H9 (cell line): ENCODE data around the gene TMEM170B. TPM values are rescaled to one million over a fixed set of nuclear protein-coding genes. Genes with fewer than 3 reads are reported as not detected.

ENCODE experiments used
- DNase-seq: peaks from one replicate; pipeline ENCODE4 v3.0.0-alpha.2; 2017
- H2AFZ ChIP-seq: one replicate; pipeline ENCODE4 v1.6.1; 2013; ENCODE audit warnings: mild to moderate bottlenecking, low read length, control low read depth, moderate library complexity
- H2AK5ac ChIP-seq: 2 replicates; pipeline ENCODE4 v1.6.1; 2013; ENCODE audit warnings: low read length, control low read depth, mixed read lengths; ENCODE audit not compliant: insufficient read length
- H2BK120ac ChIP-seq: one replicate; pipeline ENCODE4 v1.6.1; 2013; ENCODE audit warnings: low read depth, mild to moderate bottlenecking, low read length, control low read depth, inconsistent platforms; ENCODE audit not compliant: poor library complexity, severe bottlenecking
- H2BK12ac ChIP-seq: 2 replicates; pipeline ENCODE4 v1.6.1; 2013; ENCODE audit warnings: low read length, control low read depth, mixed read lengths, low read depth; ENCODE audit not compliant: insufficient read length
- H2BK15ac ChIP-seq: 2 replicates; pipeline ENCODE4 v1.6.1; 2013; ENCODE audit warnings: low read depth, low read length, control low read depth
- H2BK20ac ChIP-seq: one replicate; pipeline ENCODE4 v1.6.1; 2013; ENCODE audit warnings: low read depth, mild to moderate bottlenecking, low read length, control low read depth, inconsistent platforms; ENCODE audit not compliant: poor library complexity, severe bottlenecking
- H2BK5ac ChIP-seq: 2 replicates; pipeline ENCODE4 v1.6.1; 2013; ENCODE audit warnings: low read length, control low read depth, mixed read lengths; ENCODE audit not compliant: insufficient read length
- H3K14ac ChIP-seq: 2 replicates; pipeline ENCODE4 v1.6.1; 2013; ENCODE audit warnings: low read length, control low read depth; ENCODE audit not compliant: insufficient read depth
- H3K18ac ChIP-seq: 2 replicates; pipeline ENCODE4 v1.6.1; 2013; ENCODE audit warnings: low read depth, mild to moderate bottlenecking, mixed read lengths, low read length, control low read depth; ENCODE audit not compliant: insufficient read length
- H3K23ac ChIP-seq: 2 replicates; pipeline ENCODE4 v1.6.1; 2013; ENCODE audit warnings: low read length, control low read depth, mixed read lengths, low read depth; ENCODE audit not compliant: insufficient read length
- H3K23me2 ChIP-seq: 2 replicates; pipeline ENCODE4 v1.6.1; 2013; ENCODE audit warnings: low read depth, mild to moderate bottlenecking, mixed read lengths, low read length, control low read depth; ENCODE audit not compliant: insufficient read length, poor library complexity, severe bottlenecking
- H3K27ac ChIP-seq: 2 replicates; pipeline ENCODE4 v1.5.1; 2013; ENCODE audit warnings: low read length, control low read depth, mixed read lengths, low read depth; ENCODE audit not compliant: insufficient read length
- H3K27me3 ChIP-seq: 2 replicates; pipeline ENCODE4 v1.6.1; 2013; ENCODE audit warnings: low read length, control low read depth, inconsistent platforms; ENCODE audit not compliant: insufficient read depth
- H3K4ac ChIP-seq: 2 replicates; pipeline ENCODE4 v1.6.1; 2013; ENCODE audit warnings: low read depth, mild to moderate bottlenecking, control low read depth, inconsistent platforms, low read length, moderate library complexity
- H3K4me1 ChIP-seq: 2 replicates; pipeline ENCODE4 v1.6.1; 2013; ENCODE audit warnings: low read length, control low read depth, inconsistent platforms; ENCODE audit not compliant: insufficient read depth
- H3K4me2 ChIP-seq: 2 replicates; pipeline ENCODE4 v1.6.1; 2013; ENCODE audit warnings: low read length, control low read depth, mixed read lengths; ENCODE audit not compliant: insufficient read length, insufficient read depth
- H3K56ac ChIP-seq: 2 replicates; pipeline ENCODE4 v1.6.1; 2013; ENCODE audit warnings: low read depth, mild to moderate bottlenecking, mixed read lengths, low read length, control low read depth; ENCODE audit not compliant: insufficient read length
- H3K79me1 ChIP-seq: 2 replicates; pipeline ENCODE4 v1.6.1; 2013; ENCODE audit warnings: low read depth, mild to moderate bottlenecking, moderate library complexity, low read length, control low read depth, inconsistent platforms; ENCODE audit not compliant: insufficient read depth, poor library complexity, severe bottlenecking
- H3K79me2 ChIP-seq: 2 replicates; pipeline ENCODE4 v1.6.1; 2013; ENCODE audit warnings: low read length, control low read depth, inconsistent platforms; ENCODE audit not compliant: insufficient read depth
- H3K9ac ChIP-seq: 2 replicates; pipeline ENCODE4 v1.6.1; 2013; ENCODE audit warnings: low read length, control low read depth, mixed read lengths; ENCODE audit not compliant: insufficient read length; ENCODE audit errors: extremely low read depth
- H3K9me3 ChIP-seq: one replicate; pipeline ENCODE4 v1.6.1; 2013; ENCODE audit warnings: low read depth, low read length, inconsistent platforms; ENCODE audit not compliant: control insufficient read depth
- H3T11ph ChIP-seq: one replicate; pipeline ENCODE4 v1.6.1; 2013; ENCODE audit warnings: mild to moderate bottlenecking, low read length, control low read depth, inconsistent platforms
- H4K20me1 ChIP-seq: one replicate; pipeline ENCODE4 v1.6.1; 2013; ENCODE audit not compliant: control insufficient read depth, insufficient read length, insufficient read depth
- H4K5ac ChIP-seq: 2 replicates; pipeline ENCODE4 v1.6.1; 2013; ENCODE audit warnings: low read depth, mild to moderate bottlenecking, mixed read lengths, low read length, control low read depth; ENCODE audit not compliant: insufficient read length
- H4K8ac ChIP-seq: replicated peaks from 2 replicates; pipeline ENCODE4 v1.6.1; 2013; ENCODE audit warnings: low read length, control low read depth, mixed read lengths, low read depth; ENCODE audit not compliant: insufficient read length
- H4K91ac ChIP-seq: 2 replicates; pipeline ENCODE4 v1.6.1; 2013; ENCODE audit warnings: low read depth, mild to moderate bottlenecking, moderate library complexity, mixed read lengths, low read length, control low read depth; ENCODE audit not compliant: insufficient read length
- H3K27ac Mint-ChIP-seq, 3 experiments: 2 replicates in 2 of 3; 3 replicates in 1 of 3; pipeline ENCODE4 v1.8.0; 2020 to 2021; ENCODE audit warnings: mixed read lengths in 3 of 3, mild to moderate bottlenecking in 1 of 3, moderate library complexity in 1 of 3
- H3K27me3 Mint-ChIP-seq: 2 replicates; pipeline ENCODE4 v1.8.0; 2021; ENCODE audit warnings: low read depth, mild to moderate bottlenecking, moderate library complexity, mixed read lengths
- H3K36me3 Mint-ChIP-seq, 3 experiments: 2 replicates in 2 of 3; 3 replicates in 1 of 3; pipeline ENCODE4 v1.8.0; 2020 to 2021; ENCODE audit warnings: low read depth in 3 of 3, mixed read lengths in 3 of 3; ENCODE audit not compliant: insufficient read depth in 1 of 3
- H3K4me1 Mint-ChIP-seq, 2 experiments: 2 replicates each; pipeline ENCODE4 v1.8.0; 2020; ENCODE audit warnings: mixed read lengths in 2 of 2
- H3K4me3 Mint-ChIP-seq, 2 experiments: 2 replicates in 1 of 2; 3 replicates in 1 of 2; pipeline ENCODE4 v1.8.0; 2020 to 2021; ENCODE audit warnings: mild to moderate bottlenecking in 2 of 2, mixed read lengths in 2 of 2, moderate library complexity in 1 of 2
- H3K9me3 Mint-ChIP-seq, 2 experiments: 2 replicates in 1 of 2; 3 replicates in 1 of 2; pipeline ENCODE4 v1.8.0; 2020; ENCODE audit warnings: mild to moderate bottlenecking in 2 of 2, mixed read lengths in 2 of 2, moderate library complexity in 1 of 2
- WGBS: extraction: QIAGEN DNeasy Blood & Tissue Kit; methylation state at CpG from one replicate; pipeline ENCODE4 v1.1.7; 2013; ENCODE audit warnings: missing lambda C conversion rate, low lambda C conversion rate, mixed read lengths; ENCODE audit not compliant: insufficient read length; ENCODE audit errors: extremely low coverage; 5-methylcytosine and 5-hydroxymethylcytosine counted together
- total RNA-seq: library from RNA; stranded (reverse); gene quantifications from 2 replicates; pipeline ENCODE4 v1.2.1, GENCODE V29; 2021
- TF ChIP-seq, protein P1 (sequence below): fragments of 200-600 bp; sonication (generic); conservative IDR thresholded peaks from 3 replicates; pipeline ENCODE4 v1.8.0; 2021; ENCODE audit warnings: antibody characterized with exemption, mild to moderate bottlenecking

Gene TMEM170B
- total RNA-seq, 1 experiment from 2014 or later: 2.9 TPM

DNA sequence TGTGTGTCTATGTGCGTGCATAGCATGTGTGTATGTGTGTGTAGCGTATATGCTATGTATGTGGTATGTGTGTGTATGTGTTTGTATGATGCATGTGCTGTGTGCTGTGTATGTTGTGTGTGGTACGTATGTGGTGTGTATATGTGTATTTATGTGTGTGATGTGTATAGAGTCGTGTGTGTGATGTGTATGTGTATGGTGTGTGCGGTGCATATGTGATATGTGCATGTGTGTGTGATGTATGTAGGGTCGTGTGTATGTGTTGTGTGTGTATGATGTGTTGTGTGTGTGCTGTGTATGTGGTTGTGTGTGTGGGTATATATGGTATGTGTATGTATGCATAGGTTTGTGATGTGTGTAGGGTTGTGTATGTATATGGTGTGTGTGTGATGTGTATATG lies 46.6 kb upstream of the TMEM170B start:
- Histone ChIP-seq H3K56ac (no peak overlapping the region), H3K4me2 (no peak overlapping the region), H2BK5ac (no peak overlapping the region), H2AK5ac (no peak overlapping the region), H2AFZ (no peak overlapping the region), H3K27me3 (peaks cover 3% of the 10 kb centered on the region; the same call in 1 of the 2 replicates), H3K23me2 (no peaks in the 10 kb centered on the region), H3K23ac (no peak overlapping the region), H3K27ac (no peak overlapping the region), H3K4me1 (peaks cover 4% of the 10 kb centered on the region; the same call in 1 of the 2 replicates), H3T11ph (no peak overlapping the region), H3K9me3 (no peaks in the 10 kb centered on the region), H3K18ac (no peak overlapping the region), H4K91ac (no peak overlapping the region), H4K8ac (peak overlapping the region; percentile 1), H2BK12ac (no peak overlapping the region), H2BK20ac (no peak overlapping the region), H4K5ac (no peak overlapping the region), H2BK120ac (no peak overlapping the region), H4K20me1 (no peaks in the 10 kb centered on the region), H3K79me1 (no peaks in the 10 kb centered on the region), H3K4ac (no peak overlapping the region), H3K9ac (no peak overlapping the region), H3K79me2 (no peaks in the 10 kb centered on the region), H3K14ac (no peak overlapping the region), H2BK15ac (no peak overlapping the region)
- Mint-ChIP-seq H3K27me3 (no peaks in the 10 kb centered on the region), H3K36me3 (no peaks in the 10 kb centered on the region), H3K4me1 (peaks cover 11 to 15% of the 10 kb centered on the region in 2 experiments), H3K27ac (no peak overlapping the region), H3K4me3 (no peak overlapping the region), H3K9me3 (no peaks in the 10 kb centered on the region)
- TF ChIP-seq, protein P1, sequence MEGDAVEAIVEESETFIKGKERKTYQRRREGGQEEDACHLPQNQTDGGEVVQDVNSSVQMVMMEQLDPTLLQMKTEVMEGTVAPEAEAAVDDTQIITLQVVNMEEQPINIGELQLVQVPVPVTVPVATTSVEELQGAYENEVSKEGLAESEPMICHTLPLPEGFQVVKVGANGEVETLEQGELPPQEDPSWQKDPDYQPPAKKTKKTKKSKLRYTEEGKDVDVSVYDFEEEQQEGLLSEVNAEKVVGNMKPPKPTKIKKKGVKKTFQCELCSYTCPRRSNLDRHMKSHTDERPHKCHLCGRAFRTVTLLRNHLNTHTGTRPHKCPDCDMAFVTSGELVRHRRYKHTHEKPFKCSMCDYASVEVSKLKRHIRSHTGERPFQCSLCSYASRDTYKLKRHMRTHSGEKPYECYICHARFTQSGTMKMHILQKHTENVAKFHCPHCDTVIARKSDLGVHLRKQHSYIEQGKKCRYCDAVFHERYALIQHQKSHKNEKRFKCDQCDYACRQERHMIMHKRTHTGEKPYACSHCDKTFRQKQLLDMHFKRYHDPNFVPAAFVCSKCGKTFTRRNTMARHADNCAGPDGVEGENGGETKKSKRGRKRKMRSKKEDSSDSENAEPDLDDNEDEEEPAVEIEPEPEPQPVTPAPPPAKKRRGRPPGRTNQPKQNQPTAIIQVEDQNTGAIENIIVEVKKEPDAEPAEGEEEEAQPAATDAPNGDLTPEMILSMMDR: no peak
- WGBS: 100% methylated on average over 4 of the region's 6 CpGs
- DNase-seq: no peak
